OCI-LY7 (cell line): ENCODE data around the gene SDE2. TPM values are rescaled to one million over a fixed set of nuclear protein-coding genes. Genes with fewer than 3 reads are reported as not detected.

Source experiments
- BruUV-seq: library from RNA; stranded (reverse); fragments of 400-500 nt; replicated peaks from 2 replicates; lab custom pipeline; 2021; lab: Mats Ljungman, UMichigan
- CTCF ChIA-PET: fragments of 300-600 bp; sonication (Branson Sonifier 250); formaldehyde crosslinking; loops from one replicate; lab custom pipeline; 2022; ENCODE audit warnings: antibody characterized with exemption; ENCODE audit not compliant: unreplicated experiment; lab: Charles Lee
- POLR2A ChIA-PET: fragments of 300-600 bp; sonication (Branson Sonifier 250); formaldehyde crosslinking; loops from one replicate; lab custom pipeline; 2022; ENCODE audit warnings: antibody characterized with exemption; lab: Charles Lee
- DNase-seq: peaks from one replicate; pipeline ENCODE4 v3.0.0-alpha.2; 2015; ENCODE audit warnings: low spot score
- H2AFZ ChIP-seq: fragments of 200-600 bp; sonication (generic), shearing (Covaris generic); 2 replicates; pipeline ENCODE4 v1.6.1; 2014; ENCODE audit warnings: mild to moderate bottlenecking, antibody characterized with exemption, low read length, moderate library complexity
- H3K27ac ChIP-seq: fragments of 200-600 bp; sonication (generic); 2 replicates; pipeline ENCODE4 v1.5.1; 2014; ENCODE audit warnings: mixed run types, low read depth, mild to moderate bottlenecking, moderate library complexity, low read length, inconsistent platforms; ENCODE audit not compliant: poor library complexity, severe bottlenecking
- H3K36me3 ChIP-seq: fragments of 200-600 bp; sonication (generic); 2 replicates; pipeline ENCODE4 v1.6.1; 2014; ENCODE audit warnings: mild to moderate bottlenecking, antibody characterized with exemption, low read length, moderate library complexity, mixed read lengths; ENCODE audit not compliant: insufficient read depth
- H3K4me1 ChIP-seq: fragments of 200-600 bp; sonication (generic); 2 replicates; pipeline ENCODE4 v1.5.1; 2014; ENCODE audit warnings: mild to moderate bottlenecking, low read length; ENCODE audit not compliant: insufficient read depth, poor library complexity, severe bottlenecking
- H3K4me2 ChIP-seq: fragments of 200-600 bp; sonication (generic); 2 replicates; pipeline ENCODE4 v1.6.1; 2014; ENCODE audit warnings: mild to moderate bottlenecking, low read length
- H3K4me3 ChIP-seq: fragments of 200-600 bp; sonication (generic); 2 replicates; pipeline ENCODE4 v1.5.1; 2014; ENCODE audit warnings: mild to moderate bottlenecking, low read depth, low read length; ENCODE audit not compliant: poor library complexity, severe bottlenecking
- H3K79me2 ChIP-seq: fragments of 200-600 bp; sonication (generic); 2 replicates; pipeline ENCODE4 v1.6.1; 2016; ENCODE audit warnings: low read depth, mild to moderate bottlenecking, low read length, moderate library complexity, mixed read lengths; ENCODE audit not compliant: insufficient read depth
- H3K9me2 ChIP-seq: fragments of 200-600 bp; sonication (generic); 2 replicates; pipeline ENCODE4 v1.6.1; 2016; ENCODE audit warnings: mild to moderate bottlenecking, low read length, mixed read lengths; ENCODE audit not compliant: insufficient read depth
- H3K9me3 ChIP-seq: fragments of 200-600 bp; sonication (generic); 2 replicates; pipeline ENCODE4 v1.6.1; 2014; ENCODE audit warnings: mild to moderate bottlenecking, mixed run types, low read length, mixed read lengths
- H4K20me1 ChIP-seq: fragments of 200-600 bp; sonication (generic); 2 replicates; pipeline ENCODE4 v1.6.1; 2014; ENCODE audit warnings: mild to moderate bottlenecking, antibody characterized with exemption, low read length, moderate library complexity, mixed read lengths; ENCODE audit not compliant: insufficient read depth
- CTCF ChIP-seq: fragments of 200-600 bp; sonication (generic); conservative IDR thresholded peaks from 2 replicates; pipeline ENCODE4 v1.5.1; 2014; ENCODE audit warnings: mild to moderate bottlenecking, antibody characterized with exemption, low read length, moderate library complexity, mixed read lengths
- EZH2phosphoT487 ChIP-seq: fragments of 200-600 bp; sonication (generic); IDR thresholded peaks from 2 replicates; pipeline ENCODE4 v1.6.1; 2018; ENCODE audit warnings: low read depth, borderline replicate concordance, mild to moderate bottlenecking, mixed run types, antibody characterized with exemption, low read length, moderate library complexity, mixed read lengths
- intact Hi-C: fragments of 100-400 bp; cut with micrococcal nuclease; formaldehyde crosslinking; loops from one replicate; pipeline ENCODE4 v1.10.0; 2022; ENCODE audit not compliant: unreplicated experiment
- total RNA-seq, 2 experiments: library from RNA; depleted of rRNA in 1 of 2; stranded (reverse); fragments of >200 nt in 1 of 2; shearing (Covaris generic) in 1 of 2; gene quantifications; 2 replicates each; pipeline ENCODE4 v1.2.3, GENCODE V29; 2014 to 2022

Gene SDE2
- total RNA-seq, 2 experiments from 2014 or later: 18.2 to 25.0 TPM

GRCh38 chr1:225995919-225996864, 3.0 kb downstream of the SDE2 start:
- TF ChIP-seq EZH2phosphoT487 (no peak), CTCF (no peak)
- H2AFZ ChIP-seq: no peak overlapping the region
- H3K79me2 ChIP-seq: peaks cover 53% of the 10 kb centered on the region
- no TSS peak for BruUV-seq
- H3K4me2 ChIP-seq: peak overlapping the region; percentile 82
- CTCF ChIA-PET: interaction anchor here (1.1 kb wide), 1 partner anchor 10 kb away, joined by 3 read pairs; no protein-coding TSS in a partner anchor
- H4K20me1 ChIP-seq: peaks cover 8% of the 10 kb centered on the region; the same call in 1 of the 2 replicates
- peaks cover 63% of the 10 kb centered on the region for H3K36me3 ChIP-seq
- H3K4me1 ChIP-seq: peaks cover 45% of the 10 kb centered on the region
- POLR2A ChIA-PET: interaction anchor here (0.6 to 2.0 kb wide), 7 partner anchors 8 to 318 kb away, joined by 3 to 11 read pairs (median 3); no protein-coding TSS in a partner anchor
- intact Hi-C loops: no loop called here
- peak overlapping the region; percentile 93 for H3K4me3 ChIP-seq
- peak overlapping the region; percentile 64 for H3K27ac ChIP-seq
- H3K9me3 ChIP-seq: no peaks in the 10 kb centered on the region
- no peaks in the 10 kb centered on the region for H3K9me2 ChIP-seq
- DNase-seq: no peak

- no peaks in the 10 kb centered on the region for H3K9me2 ChIP-seq
- peaks cover 40% of the 10 kb centered on the region for H3K79me2 ChIP-seq
- ChIA-PET POLR2A (interaction anchor here (1.0 to 1.7 kb wide), 3 partner anchors 9 to 380 kb away, joined by 3 to 8 read pairs (median 4); partner anchors contain the start of gene SDE2), CTCF (interaction anchor here (1.2 kb wide), 1 partner anchor 10 kb away, joined by 3 read pairs; no protein-coding TSS in a partner anchor)
- TF ChIP-seq EZH2phosphoT487 (no peak), CTCF (no peak)
- peaks cover 96% of the 10 kb centered on the region for H3K36me3 ChIP-seq
- no peak overlapping the region for H2AFZ ChIP-seq
- H4K20me1 ChIP-seq: no peaks in the 10 kb centered on the region
- H3K4me3 ChIP-seq: no peak overlapping the region
- no peaks in the 10 kb centered on the region for H3K9me3 ChIP-seq
- peak; percentile 35 for DNase-seq
- no peak overlapping the region for H3K4me2 ChIP-seq
- no TSS peak for BruUV-seq
- peak overlapping the region; percentile 31 for H3K27ac ChIP-seq
- peaks cover 23% of the 10 kb centered on the region for H3K4me1 ChIP-seq
- intact Hi-C loops: no loop called here
Observed at GRCh38 chr1:225990705-225991464, 8.3 kb downstream of the SDE2 start.
